ENCODE results near the gene HOXD1.

The HOXD1 gene

DNA sequence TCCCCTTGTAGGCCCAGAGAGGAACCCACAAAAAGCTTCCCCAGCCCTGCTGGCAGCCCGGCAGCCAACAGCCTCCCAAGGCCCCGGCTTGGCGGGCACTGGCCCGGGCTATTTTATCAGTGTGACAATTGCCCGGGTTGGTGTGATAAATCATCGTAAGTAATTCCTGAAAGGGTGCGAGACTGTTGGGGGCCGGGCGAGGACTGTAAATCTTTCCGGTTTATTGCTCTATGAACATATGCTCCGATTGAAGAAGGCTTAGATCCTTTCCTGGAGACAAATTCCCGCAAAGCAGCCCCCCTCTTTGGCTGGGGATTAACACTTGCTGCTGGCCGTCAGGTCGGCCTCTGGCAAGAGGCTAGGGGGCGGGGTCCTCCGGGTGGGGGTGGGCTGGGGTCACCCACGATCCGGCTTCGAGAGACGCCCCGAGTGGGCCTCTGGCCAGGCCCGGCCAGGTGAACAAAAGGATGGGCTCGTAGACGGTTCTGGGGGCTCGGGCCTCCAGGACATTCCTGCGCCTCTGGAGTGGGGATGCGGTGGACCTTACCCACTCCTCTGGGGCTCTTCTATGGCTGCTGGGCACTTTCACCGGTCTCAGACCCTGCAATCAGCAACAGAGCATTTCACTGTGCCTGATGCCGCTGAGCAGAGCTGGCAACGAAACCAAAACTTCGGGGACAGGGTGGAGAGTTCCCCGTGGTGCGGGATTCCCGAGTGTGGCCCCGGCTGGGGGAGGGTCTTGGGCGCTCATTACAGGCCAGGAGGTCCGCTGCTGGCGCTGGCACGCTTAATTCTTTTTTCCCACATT is 29.4 kb upstream of the HOXD1 start:
- H3K4me3 ChIP-seq (ENCODE audit: low read length): no peak overlapping the region
- no peak for TF ChIP-seq ZNF274 (IDR thresholded peaks at IDR 0.05; ENCODE audit: low read depth, low read length)

DNA sequence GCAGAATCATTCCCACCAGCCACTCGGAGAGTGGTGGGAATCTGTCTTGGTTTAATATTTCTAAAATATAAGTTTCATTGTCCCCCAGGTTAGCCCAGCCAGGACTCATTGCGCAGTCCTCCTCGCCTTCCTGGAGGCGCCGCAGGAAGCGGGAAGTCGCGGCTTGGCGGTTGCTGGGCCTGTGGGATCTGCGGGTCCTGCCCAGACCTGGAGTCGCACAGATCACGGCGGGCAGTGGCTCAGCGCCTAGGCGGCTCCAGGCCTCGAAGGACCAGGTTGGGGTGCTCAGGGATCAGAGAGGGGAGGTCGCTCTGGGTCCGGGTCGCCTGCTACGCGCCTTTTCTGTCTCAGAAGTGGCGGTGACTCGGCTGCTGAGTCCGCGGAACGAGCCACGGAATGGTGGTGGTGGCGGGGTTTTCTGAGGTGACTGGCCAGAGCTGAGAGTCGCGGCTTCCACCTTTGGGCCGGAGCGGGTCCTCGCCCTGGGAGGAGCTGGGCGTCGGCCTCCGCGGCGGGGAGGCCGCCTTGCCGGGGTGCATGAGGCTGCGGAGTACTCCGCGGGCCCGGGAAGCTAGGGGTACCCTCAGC is 28.7 kb upstream of the HOXD1 start:
- H3K4me3 ChIP-seq (ENCODE audit: low read length): no peak overlapping the region
- TF ChIP-seq ZNF274 (IDR thresholded peaks at IDR 0.05; ENCODE audit: low read depth, low read length): no peak

DNA sequence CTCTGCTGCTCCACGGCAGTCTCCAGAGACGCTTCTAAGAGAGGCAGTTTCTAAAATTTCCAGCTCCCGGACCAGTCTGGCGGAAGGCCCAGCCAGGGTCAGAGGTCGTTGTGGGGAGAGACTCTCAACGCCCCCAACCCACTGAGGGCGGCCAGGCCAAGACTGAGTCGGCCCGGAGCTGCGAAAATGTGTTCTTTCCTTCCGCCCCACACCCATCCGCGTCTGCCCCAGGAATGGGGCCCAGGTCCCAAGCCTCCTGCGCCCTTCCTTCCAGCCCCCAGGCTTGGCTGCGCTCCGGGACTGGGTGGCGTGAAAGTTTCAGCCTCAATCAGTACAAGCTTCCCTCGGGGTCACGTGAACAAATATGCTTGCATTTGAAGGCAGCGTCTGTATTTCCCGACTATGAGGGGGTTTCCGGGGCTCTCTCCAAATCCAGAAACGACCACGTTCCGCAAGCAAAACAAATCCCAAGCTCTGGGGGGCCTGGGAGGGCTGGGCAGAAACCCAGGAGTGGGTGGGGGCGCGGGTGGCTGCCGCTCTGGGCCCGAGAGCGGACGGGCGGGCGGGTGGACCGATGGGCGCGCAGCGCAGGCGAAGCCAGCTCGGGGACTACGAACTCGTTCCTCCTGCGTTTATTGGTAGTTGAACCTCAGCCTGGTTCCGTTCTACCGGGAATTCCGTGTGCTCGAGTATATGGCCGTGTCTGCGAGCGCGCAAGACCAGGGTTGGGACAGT is 28.1 kb upstream of the HOXD1 start:
- TF ChIP-seq ZNF274 (IDR thresholded peaks at IDR 0.05; ENCODE audit: low read depth, low read length): no peak
- H3K4me3 ChIP-seq (ENCODE audit: low read length): no peak overlapping the region

DNA sequence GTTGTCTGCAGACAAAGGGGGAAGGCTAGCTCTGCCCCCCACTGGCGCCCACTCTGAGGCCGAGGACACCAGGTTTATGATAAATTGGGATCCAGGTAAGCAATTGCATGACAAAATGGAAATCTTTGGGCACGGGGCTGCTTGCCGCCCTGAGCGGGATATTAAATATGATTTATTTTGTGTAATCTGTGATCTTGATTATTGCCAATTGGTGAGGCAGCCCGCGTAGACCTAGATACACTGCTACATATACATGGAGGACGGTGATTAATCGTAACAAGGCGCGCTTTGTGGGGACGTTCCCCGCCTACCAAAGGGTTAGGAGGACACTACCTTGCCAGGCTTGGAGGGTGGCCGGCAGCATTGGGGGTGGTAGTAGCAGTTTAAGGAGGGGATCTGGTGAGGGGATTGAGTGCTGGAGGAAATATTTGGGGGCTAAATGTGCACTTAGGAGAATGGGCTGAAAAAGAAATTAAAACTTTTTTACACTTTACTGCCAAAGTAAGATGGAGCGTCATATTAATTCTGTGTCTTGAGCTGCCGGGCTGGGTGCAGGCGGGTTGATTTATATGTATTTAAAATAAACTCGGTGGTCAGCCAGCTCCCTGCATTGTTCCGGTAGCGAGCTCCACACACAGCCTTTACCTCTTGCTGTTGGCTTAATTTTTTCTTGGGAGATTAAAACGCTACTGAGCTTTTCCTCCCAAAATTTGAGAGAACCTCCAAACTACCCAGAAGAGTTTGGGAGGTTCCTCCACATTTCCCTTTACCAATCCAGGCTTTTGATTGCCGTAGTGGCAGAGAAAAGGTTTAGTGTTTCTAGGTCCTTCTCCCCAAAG is 27.3 kb upstream of the HOXD1 start:
- no peak for TF ChIP-seq ZNF274 (IDR thresholded peaks at IDR 0.05; ENCODE audit: low read depth, low read length)
- no peak overlapping the region for H3K4me3 ChIP-seq (ENCODE audit: low read length)

DNA sequence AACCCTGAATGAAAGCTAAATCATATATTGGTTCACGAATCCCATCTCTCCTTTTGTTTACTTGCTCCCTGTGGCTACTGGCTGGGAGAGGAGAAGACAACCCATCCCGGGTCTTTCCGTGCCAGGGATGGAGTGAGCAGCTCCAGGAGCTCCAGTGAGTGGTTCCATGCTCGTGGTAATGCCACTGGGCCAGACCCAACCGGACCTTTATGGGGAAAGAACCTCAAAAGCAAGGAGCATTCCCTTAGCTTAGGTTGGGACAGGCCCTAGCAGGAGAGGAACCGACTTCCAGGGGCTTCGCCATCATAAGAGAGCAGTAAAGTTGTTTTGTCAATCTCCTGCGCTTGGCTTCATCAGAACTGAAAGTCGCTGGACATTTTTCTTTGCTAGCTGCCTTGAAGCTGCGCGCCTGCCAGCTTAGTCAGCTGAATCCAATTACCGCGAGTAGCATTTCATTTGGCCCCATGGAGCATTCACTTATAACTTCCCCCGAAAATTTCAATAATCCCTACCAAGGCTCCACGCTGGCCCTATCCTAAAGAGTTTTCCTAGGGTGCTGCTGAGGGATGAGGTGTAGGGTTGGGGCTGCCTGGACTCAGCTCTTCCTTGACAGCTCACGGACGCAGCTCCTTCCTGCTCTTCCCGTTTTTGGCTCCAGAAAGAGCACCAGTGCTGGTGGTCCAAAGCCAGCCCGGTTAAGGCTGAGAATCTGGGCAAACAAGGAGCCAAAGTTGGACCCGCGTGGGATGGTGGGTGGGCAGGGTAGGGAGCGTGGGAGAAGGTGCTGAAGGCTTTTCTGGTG is 26.4 kb upstream of the HOXD1 start:
- H3K4me3 ChIP-seq (ENCODE audit: low read length): no peak overlapping the region
- no peak for TF ChIP-seq ZNF274 (IDR thresholded peaks at IDR 0.05; ENCODE audit: low read depth, low read length)

DNA sequence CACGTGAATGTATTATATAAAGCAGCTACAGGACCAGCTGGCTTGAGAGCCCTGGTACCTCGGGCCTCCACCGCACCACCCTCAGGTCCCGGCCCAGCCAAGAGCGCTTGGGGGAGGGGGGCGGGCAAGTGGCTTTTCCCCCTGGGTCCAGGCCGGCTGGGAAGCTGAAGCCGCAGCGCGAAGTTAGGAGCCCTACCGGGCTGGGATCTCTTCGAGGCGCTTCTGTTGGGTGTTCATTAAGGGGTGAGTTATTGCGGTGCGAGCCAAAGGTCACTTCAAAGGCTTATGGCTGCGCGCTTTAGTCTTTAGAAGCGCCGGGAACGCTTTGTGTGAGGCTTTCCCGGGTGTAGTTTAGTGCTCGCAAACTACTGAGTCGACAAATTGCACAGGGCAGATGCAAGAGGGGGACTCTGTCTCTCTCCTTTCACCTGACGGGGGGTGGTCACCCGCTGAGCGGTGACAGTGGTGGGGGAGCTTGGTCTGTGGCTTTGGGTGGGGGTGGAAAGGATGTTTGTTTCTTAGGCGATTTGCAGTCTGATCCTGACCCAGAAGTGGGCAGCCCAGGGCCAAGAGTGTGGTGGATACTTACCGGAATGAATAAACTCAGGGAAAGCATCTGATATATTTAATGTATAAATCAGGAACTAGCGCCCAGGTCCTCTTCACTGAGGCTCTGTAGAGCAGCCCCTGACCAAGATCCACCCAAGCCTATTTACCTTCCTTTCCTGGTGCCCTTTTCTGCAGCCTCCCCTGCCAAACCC is 25.4 kb upstream of the HOXD1 start:
- TF ChIP-seq ZNF274 (IDR thresholded peaks at IDR 0.05; ENCODE audit: low read depth, low read length): no peak
- no peak overlapping the region for H3K4me3 ChIP-seq (ENCODE audit: low read length)

DNA sequence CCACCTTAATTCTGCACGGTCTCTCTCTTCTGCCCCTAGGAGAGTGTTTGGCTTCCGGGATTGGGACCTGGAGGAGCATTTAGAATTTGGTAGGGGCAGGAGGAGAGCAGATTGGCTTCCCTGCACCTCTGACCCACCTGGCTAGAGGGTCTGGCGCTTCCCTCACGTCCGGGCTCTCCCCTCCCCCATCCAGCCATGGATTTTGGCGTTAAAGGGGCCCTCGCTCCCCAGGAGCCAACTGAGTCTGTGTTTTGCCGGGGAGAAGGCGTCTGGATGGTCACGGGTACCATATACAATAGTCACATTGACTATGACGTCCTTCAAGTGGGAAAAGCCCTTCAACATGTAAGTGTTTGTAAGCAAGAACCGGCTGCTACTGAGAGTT is 24.8 kb upstream of the HOXD1 start:
- no peak for TF ChIP-seq ZNF274 (IDR thresholded peaks at IDR 0.05; ENCODE audit: low read depth, low read length)
- no peak overlapping the region for H3K4me3 ChIP-seq (ENCODE audit: low read length)

DNA sequence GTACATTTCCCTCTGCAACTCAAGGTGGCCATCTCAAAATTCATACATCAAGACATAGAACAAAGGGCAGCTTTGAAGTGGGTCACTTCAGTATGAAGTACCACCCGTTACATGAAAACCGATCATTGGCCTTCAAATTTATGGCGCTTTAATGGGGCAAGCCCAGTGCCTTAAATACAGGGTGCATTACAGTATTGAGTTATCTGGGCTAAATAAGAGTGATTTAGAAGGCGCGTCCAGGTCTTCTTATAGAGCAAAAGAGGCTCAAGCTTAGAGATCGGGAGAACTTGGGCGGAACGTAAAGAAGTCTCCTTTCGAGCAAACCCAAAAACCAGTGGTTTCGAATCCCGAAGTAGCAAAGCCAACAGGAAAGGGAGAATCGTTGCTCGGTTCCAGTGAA is 24.3 kb upstream of the HOXD1 start:
- no peak overlapping the region for H3K4me3 ChIP-seq (ENCODE audit: low read length)

DNA sequence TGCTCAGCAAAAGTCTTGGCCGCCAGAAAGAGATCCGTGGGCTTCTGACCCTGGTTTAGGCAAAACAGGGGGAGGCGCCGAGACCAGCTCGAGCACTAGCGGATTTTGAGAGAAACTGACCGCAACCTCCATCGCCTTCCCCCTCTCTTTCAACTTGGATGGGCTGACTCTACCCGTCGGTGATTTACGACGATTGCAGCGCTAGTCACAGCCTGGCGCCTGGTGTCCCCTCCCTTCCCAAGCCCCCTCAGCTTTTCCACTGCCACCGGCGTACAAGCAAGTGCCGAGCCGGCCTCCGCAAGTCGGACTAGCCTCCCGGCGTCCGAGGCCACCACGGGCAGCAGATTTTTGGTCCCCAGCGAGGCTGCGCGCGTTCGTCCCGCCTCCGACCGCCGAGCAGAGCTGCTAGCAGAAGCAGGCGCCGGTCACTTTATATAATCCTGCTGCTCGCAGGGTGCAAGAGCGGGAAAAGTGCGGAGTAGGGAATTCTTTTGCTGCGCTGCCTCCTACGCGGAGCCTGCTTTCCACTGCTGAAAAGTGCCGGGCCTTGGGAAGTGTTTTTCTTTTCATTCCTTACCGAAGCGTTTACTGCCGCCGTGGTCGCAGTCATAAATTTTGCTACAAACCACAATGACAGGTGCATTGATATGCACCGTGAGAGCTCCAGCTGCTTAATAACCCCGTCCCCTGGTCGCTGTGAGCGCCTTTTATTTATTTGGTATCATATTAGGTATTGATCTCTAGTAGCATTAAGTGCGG is 23.7 kb upstream of the HOXD1 start:
- H3K4me3 ChIP-seq (ENCODE audit: low read length): no peak overlapping the region
- TF ChIP-seq ZNF274 (IDR thresholded peaks at IDR 0.05; ENCODE audit: low read depth, low read length): no peak

More for the DNA sequence above, 24.3 kb upstream of the HOXD1 start:
- no peak for TF ChIP-seq ZNF274 (IDR thresholded peaks at IDR 0.05; ENCODE audit: low read depth, low read length)

DNA sequence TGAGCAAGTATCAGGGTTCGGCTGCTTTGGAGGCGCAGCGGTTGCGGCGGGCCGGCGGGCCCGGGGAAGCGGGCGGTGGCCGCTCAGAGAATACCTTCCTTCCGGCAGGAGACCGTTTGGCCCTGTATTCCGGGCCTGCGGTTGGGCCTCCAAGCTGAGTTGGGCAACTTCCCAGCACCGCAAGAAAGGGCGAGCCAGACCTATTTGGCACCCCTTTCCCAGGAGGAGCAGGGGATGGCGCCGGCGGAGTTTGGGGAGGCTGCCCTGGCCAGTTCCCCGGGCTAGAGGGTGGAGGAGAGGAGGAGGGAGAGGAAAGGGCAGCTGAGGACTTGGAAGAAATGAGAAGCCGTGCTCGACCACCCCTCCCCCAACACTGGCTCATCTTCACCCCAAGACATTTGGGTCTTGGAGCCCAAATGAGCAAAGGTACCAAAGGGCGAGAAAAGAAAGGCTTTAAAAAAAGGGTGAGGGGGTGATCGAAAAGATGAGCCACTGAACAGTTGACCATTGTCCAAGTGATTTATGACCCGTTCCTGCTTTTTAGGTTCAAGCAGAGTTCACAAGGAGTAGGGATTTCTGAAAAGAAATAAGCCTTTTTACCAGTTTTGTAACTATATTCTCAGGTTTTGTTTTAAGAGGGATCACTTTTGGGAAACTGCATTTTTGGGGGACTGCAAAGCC is 23.0 kb upstream of the HOXD1 start:
- no peak for TF ChIP-seq ZNF274 (IDR thresholded peaks at IDR 0.05; ENCODE audit: low read depth, low read length)
- H3K4me3 ChIP-seq (ENCODE audit: low read length): no peak overlapping the region

DNA sequence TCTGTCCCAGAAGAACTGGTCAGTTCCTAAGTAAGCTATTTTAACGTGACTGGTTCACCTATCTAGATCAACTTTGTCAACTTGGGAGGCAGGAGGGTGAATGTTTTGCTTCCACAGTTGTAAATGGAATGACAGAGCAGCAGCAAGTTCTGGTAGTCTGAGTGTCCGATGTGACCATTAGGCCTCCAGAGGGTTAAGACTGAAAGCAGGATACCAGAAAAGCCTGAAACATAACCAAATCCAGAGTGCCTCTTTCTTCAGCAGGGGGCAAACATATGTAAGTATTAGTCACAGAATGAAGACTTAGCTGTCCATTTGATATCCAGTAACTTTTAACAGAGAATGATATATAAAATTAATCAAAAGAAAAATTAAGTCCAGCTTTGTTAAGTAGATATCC is 22.2 kb upstream of the HOXD1 start:
- no peak for TF ChIP-seq ZNF274 (IDR thresholded peaks at IDR 0.05; ENCODE audit: low read depth, low read length)
- H3K4me3 ChIP-seq (ENCODE audit: low read length): no peak overlapping the region

DNA sequence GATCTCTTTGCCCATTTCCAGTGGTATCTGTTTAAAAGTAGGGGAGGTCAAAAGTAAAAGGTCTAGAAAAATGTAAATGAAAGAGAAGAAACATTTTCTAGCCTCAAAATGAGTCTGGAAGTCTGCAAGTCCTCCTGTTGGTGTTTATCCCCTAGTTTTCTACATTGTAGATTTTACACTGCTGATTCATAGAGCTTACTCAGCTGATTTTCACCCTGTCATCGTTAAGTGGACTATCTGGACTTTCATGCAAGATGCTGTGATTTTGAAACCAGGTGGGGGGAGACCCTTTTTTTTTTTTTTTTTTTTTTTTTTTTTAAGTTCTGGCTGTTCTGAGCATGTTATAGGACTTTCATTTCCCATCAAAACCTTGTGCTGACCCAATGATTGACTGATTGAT is 21.1 kb upstream of the HOXD1 start:
- no peak for TF ChIP-seq ZNF274 (IDR thresholded peaks at IDR 0.05; ENCODE audit: low read depth, low read length)
- H3K4me3 ChIP-seq (ENCODE audit: low read length): no peak overlapping the region

All from GM08714 (cell line).